Measurements from ENCODE around the gene DNAI2. TPM values are rescaled to one million over a fixed set of nuclear protein-coding genes. Genes with fewer than 3 reads are reported as not detected.

DNAI2 gene
- total and polyA plus RNA-seq, 9 of the 15 experiments (the other 6 are each of a cell fraction or from before 2014, with no cell fraction given): not detected

GRCh38 chr17:74307984-74308773, 34.1 kb downstream of the DNAI2 start (continued):
- TF ChIP-seq CREB1 (IDR thresholded peaks at IDR 0.05) (no peak), CREB1 (CRISPR knock-in tag; IDR thresholded peaks at IDR 0.05) (no peak), ZNF318 (IDR thresholded peaks at IDR 0.05; ENCODE audit: borderline replicate concordance in 1 of 2, low read depth in 1 of 2) (no peak), CTBP1 (IDR thresholded peaks at IDR 0.05; ENCODE audit: borderline replicate concordance) (peak; percentile 74), ATF7 (IDR thresholded peaks at IDR 0.05) (no peak), ZNF184 (CRISPR knock-in tag; IDR thresholded peaks at IDR 0.05) (no peak), ZKSCAN1 (IDR thresholded peaks at IDR 0.05; ENCODE audit: low read depth, low read length) (no peak), HDAC2 (IDR thresholded peaks at IDR 0.05) (no peak), ESRRB (CRISPR knock-in tag; IDR thresholded peaks at IDR 0.05; ENCODE audit: borderline replicate concordance) (no peak), ZNF146 (CRISPR knock-in tag; IDR thresholded peaks at IDR 0.05; ENCODE audit: unreplicated experiment) (no peak), SREBF2 (CRISPR knock-in tag; IDR thresholded peaks at IDR 0.05) (no peak), HNRNPL (IDR thresholded peaks at IDR 0.05; ENCODE audit: low read depth, low read length) (no peak), MYNN (IDR thresholded peaks at IDR 0.05) (no peak), MYNN (CRISPR knock-in tag; IDR thresholded peaks at IDR 0.05) (no peak), PHB2 (IDR thresholded peaks at IDR 0.05; ENCODE audit: low read depth) (no peak), STAT5B (CRISPR knock-in tag; IDR thresholded peaks at IDR 0.05) (no peak)
- TF ChIP-seq, protein P1, sequence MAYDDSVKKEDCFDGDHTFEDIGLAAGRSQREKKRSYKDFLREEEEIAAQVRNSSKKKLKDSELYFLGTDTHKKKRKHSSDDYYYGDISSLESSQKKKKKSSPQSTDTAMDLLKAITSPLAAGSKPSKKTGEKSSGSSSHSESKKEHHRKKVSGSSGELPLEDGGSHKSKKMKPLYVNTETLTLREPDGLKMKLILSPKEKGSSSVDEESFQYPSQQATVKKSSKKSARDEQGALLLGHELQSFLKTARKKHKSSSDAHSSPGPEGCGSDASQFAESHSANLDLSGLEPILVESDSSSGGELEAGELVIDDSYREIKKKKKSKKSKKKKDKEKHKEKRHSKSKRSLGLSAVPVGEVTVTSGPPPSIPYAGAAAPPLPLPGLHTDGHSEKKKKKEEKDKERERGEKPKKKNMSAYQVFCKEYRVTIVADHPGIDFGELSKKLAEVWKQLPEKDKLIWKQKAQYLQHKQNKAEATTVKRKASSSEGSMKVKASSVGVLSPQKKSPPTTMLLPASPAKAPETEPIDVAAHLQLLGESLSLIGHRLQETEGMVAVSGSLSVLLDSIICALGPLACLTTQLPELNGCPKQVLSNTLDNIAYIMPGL (CRISPR knock-in tag; IDR thresholded peaks at IDR 0.05): no peak
- TF ChIP-seq, protein P2, sequence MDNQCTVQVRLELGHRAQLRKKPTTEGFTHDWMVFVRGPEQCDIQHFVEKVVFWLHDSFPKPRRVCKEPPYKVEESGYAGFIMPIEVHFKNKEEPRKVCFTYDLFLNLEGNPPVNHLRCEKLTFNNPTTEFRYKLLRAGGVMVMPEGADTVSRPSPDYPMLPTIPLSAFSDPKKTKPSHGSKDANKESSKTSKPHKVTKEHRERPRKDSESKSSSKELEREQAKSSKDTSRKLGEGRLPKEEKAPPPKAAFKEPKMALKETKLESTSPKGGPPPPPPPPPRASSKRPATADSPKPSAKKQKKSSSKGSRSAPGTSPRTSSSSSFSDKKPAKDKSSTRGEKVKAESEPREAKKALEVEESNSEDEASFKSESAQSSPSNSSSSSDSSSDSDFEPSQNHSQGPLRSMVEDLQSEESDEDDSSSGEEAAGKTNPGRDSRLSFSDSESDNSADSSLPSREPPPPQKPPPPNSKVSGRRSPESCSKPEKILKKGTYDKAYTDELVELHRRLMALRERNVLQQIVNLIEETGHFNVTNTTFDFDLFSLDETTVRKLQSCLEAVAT (IDR thresholded peaks at IDR 0.05): no peak

Measured in K562 (cell line).